PFSK-1 (cell line): ENCODE measurements around the gene RAD1.

ENCODE experiments used
- FOXP2 ChIP-seq: optimal IDR thresholded peaks from 2 replicates; pipeline ENCODE3; 2011; ENCODE audit warnings: borderline replicate concordance, control low read depth, inconsistent platforms; ENCODE audit not compliant: insufficient read depth; ENCODE audit errors: extremely low read length, extremely low read depth
- POLR2AphosphoS5 ChIP-seq: IDR thresholded peaks from 2 replicates; pipeline ENCODE4 v1.6.1; 2012; ENCODE audit warnings: low read depth, mild to moderate bottlenecking, control low read depth, low read length, moderate library complexity
- REST ChIP-seq, 2 experiments: IDR thresholded peaks; 2 replicates each; pipeline versions ENCODE4 v1.6.1 to v1.8.0; 2011 to 2012; ENCODE audit warnings: low read depth in 2 of 2, low read length in 2 of 2, control low read depth in 1 of 2, inconsistent platforms in 1 of 2, mild to moderate bottlenecking in 1 of 2, moderate library complexity in 1 of 2; ENCODE audit not compliant: insufficient read depth in 1 of 2
- SIN3A ChIP-seq: IDR thresholded peaks from 2 replicates; pipeline ENCODE4 v1.6.1; 2012; ENCODE audit warnings: mild to moderate bottlenecking, low read length, moderate library complexity, borderline replicate concordance; ENCODE audit not compliant: insufficient read depth
- TAF1 ChIP-seq: IDR thresholded peaks from 2 replicates; pipeline ENCODE4 v1.6.1; 2012; ENCODE audit warnings: low read length, control low read depth, borderline replicate concordance; ENCODE audit not compliant: insufficient read depth

The RAD1 gene

GRCh38 chr5:34894716-34895115, 20.6 kb downstream of the RAD1 start:
- TF ChIP-seq SIN3A (no peak), TAF1 (no peak), REST (IDR thresholded peaks at IDR 0.05; ENCODE audit: insufficient read depth in 1 of 2, low read depth in 2 of 2, low read length in 2 of 2) (no peak), FOXP2 (no peak), POLR2AphosphoS5 (no peak)

GRCh38 chr5:34892414-34892813, 22.9 kb downstream of the RAD1 start:
- TF ChIP-seq TAF1 (no peak), REST (IDR thresholded peaks at IDR 0.05; ENCODE audit: insufficient read depth in 1 of 2, low read depth in 2 of 2, low read length in 2 of 2) (no peak), FOXP2 (no peak), POLR2AphosphoS5 (no peak), SIN3A (no peak)

GRCh38 chr5:34891981-34892380, 23.3 kb downstream of the RAD1 start:
- TF ChIP-seq SIN3A: no peak; the same call in 1 of the 2 replicates
- no peak for TF ChIP-seq REST (IDR thresholded peaks at IDR 0.05; ENCODE audit: insufficient read depth in 1 of 2, low read depth in 2 of 2, low read length in 2 of 2)
- TF ChIP-seq POLR2AphosphoS5: no peak
- no peak for TF ChIP-seq FOXP2
- no peak for TF ChIP-seq TAF1

GRCh38 chr5:34889394-34889793, 25.9 kb downstream of the RAD1 start:
- TF ChIP-seq POLR2AphosphoS5: no peak
- no peak for TF ChIP-seq TAF1
- no peak for TF ChIP-seq REST (IDR thresholded peaks at IDR 0.05; ENCODE audit: insufficient read depth in 1 of 2, low read depth in 2 of 2, low read length in 2 of 2)
- TF ChIP-seq SIN3A: no peak
- no peak for TF ChIP-seq FOXP2

GRCh38 chr5:34886392-34887119, 28.7 kb downstream of the RAD1 start:
- TF ChIP-seq SIN3A (no peak), TAF1 (no peak), REST (IDR thresholded peaks at IDR 0.05; ENCODE audit: insufficient read depth in 1 of 2, low read depth in 2 of 2, low read length in 2 of 2) (no peak), POLR2AphosphoS5 (no peak), FOXP2 (no peak)
